ENCODE data around the gene AIG1. TPM values are rescaled to one million over a fixed set of nuclear protein-coding genes. Genes with fewer than 3 reads are reported as not detected.

AIG1 gene
- total RNA-seq, 1 donor = 70.9 TPM

- Histone ChIP-seq H3K27me3 (ENCODE audit: insufficient read depth, low read length) (no peaks in the 10 kb centered on the region), H3K4me2 (ENCODE audit: insufficient read depth, low read length) (no peak overlapping the region), H3K9me3 (ENCODE audit: low read depth, low read length) (no peaks in the 10 kb centered on the region), H3K4me1 (ENCODE audit: insufficient read depth, low read length) (peaks cover 31% of the 10 kb centered on the region), H2AFZ (ENCODE audit: low read length) (no peak overlapping the region), H3K27ac (ENCODE audit: low read depth, low read length) (no peak overlapping the region), H3K4me3 (ENCODE audit: insufficient read depth, low read length) (no peak overlapping the region), H4K20me1 (ENCODE audit: insufficient read depth, low read length) (no peaks in the 10 kb centered on the region), H3K36me3 (ENCODE audit: insufficient read depth, low read length) (no peaks in the 10 kb centered on the region), H3K79me2 (ENCODE audit: insufficient read depth, low read length) (peaks cover 6% of the 10 kb centered on the region)
- DNase-seq (ENCODE audit: insufficient read length, low spot score, missing footprints) = no peak
- no peak for TF ChIP-seq CTCF (IDR thresholded peaks at IDR 0.05; ENCODE audit: extremely low read depth, low read depth, low read length)
Observed at GRCh38 chr6:143155681-143156080, 95.0 kb downstream of the AIG1 start.

- no peak for TF ChIP-seq CTCF (IDR thresholded peaks at IDR 0.05; ENCODE audit: extremely low read depth, low read depth, low read length)
- Histone ChIP-seq H3K27me3 (ENCODE audit: insufficient read depth, low read length) (no peaks in the 10 kb centered on the region), H3K27ac (ENCODE audit: low read depth, low read length) (no peak overlapping the region), H3K79me2 (ENCODE audit: insufficient read depth, low read length) (peaks cover 6% of the 10 kb centered on the region), H3K4me1 (ENCODE audit: insufficient read depth, low read length) (peaks cover 33% of the 10 kb centered on the region), H3K4me2 (ENCODE audit: insufficient read depth, low read length) (no peak overlapping the region), H3K9me3 (ENCODE audit: low read depth, low read length) (no peaks in the 10 kb centered on the region), H3K36me3 (ENCODE audit: insufficient read depth, low read length) (no peaks in the 10 kb centered on the region), H3K4me3 (ENCODE audit: insufficient read depth, low read length) (no peak overlapping the region), H4K20me1 (ENCODE audit: insufficient read depth, low read length) (no peaks in the 10 kb centered on the region), H2AFZ (ENCODE audit: low read length) (no peak overlapping the region)
- no peak for DNase-seq (ENCODE audit: insufficient read length, low spot score, missing footprints)
Observed at GRCh38 chr6:143157131-143157530, 96.4 kb downstream of the AIG1 start.

DNA sequence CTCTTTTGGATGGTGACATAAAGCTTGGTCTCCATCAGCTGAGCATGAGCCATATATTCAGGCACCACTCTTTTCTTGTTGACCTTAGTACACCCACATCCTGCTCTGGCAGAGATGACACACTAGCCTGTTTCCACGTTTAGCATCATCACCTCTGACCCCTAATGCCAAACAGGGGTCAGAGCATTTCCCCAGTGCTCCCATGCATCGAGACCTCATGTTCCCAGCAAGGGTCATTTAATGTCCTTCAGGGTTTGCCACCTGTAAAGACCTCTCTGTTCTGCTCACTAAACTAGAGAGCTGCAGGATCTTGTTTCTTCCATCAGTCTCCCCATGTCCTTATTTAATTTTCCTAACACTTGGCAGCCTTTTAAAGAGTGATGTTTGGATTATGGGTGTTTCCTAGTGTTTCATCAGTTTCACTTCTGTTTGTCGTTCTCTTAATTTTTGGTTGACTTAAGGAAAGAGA is 97.5 kb downstream of the AIG1 start:
- no peak for TF ChIP-seq CTCF (IDR thresholded peaks at IDR 0.05; ENCODE audit: extremely low read depth, low read depth, low read length)
- Histone ChIP-seq H3K4me1 (ENCODE audit: insufficient read depth, low read length) (peaks cover 33% of the 10 kb centered on the region), H3K36me3 (ENCODE audit: insufficient read depth, low read length) (no peaks in the 10 kb centered on the region), H3K27ac (ENCODE audit: low read depth, low read length) (peak overlapping the region; percentile 43), H2AFZ (ENCODE audit: low read length) (no peak overlapping the region), H3K27me3 (ENCODE audit: insufficient read depth, low read length) (no peaks in the 10 kb centered on the region), H3K4me3 (ENCODE audit: insufficient read depth, low read length) (no peak overlapping the region), H3K4me2 (ENCODE audit: insufficient read depth, low read length) (peak overlapping the region; percentile 17), H4K20me1 (ENCODE audit: insufficient read depth, low read length) (no peaks in the 10 kb centered on the region), H3K9me3 (ENCODE audit: low read depth, low read length) (no peaks in the 10 kb centered on the region), H3K79me2 (ENCODE audit: insufficient read depth, low read length) (peaks cover 4% of the 10 kb centered on the region)
- peak; percentile 17 for DNase-seq (ENCODE audit: insufficient read length, low spot score, missing footprints)

DNA sequence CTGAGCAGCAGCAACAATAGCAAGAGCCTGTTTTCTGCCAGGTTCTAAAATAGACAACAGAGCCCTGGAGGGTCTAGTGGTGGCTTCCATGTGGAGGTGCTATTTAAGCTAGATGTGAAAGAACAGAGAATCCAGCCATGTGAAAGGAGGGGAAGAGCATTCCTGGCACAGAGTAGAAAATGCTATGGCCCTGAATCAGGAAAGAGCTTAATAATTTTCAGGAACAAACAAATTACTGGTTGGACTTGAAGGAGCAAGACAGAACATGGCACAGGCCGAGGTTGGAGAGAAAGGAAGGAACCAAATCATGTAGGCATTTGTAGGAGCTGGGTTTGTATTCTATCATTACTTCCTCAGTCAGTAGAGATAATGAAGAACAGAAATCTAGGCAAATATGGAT is 98.3 kb downstream of the AIG1 start:
- Histone ChIP-seq H3K79me2 (ENCODE audit: insufficient read depth, low read length) (peaks cover 4% of the 10 kb centered on the region), H3K4me1 (ENCODE audit: insufficient read depth, low read length) (peaks cover 33% of the 10 kb centered on the region), H3K4me2 (ENCODE audit: insufficient read depth, low read length) (no peak overlapping the region), H4K20me1 (ENCODE audit: insufficient read depth, low read length) (no peaks in the 10 kb centered on the region), H2AFZ (ENCODE audit: low read length) (no peak overlapping the region), H3K27ac (ENCODE audit: low read depth, low read length) (no peak overlapping the region), H3K9me3 (ENCODE audit: low read depth, low read length) (no peaks in the 10 kb centered on the region), H3K27me3 (ENCODE audit: insufficient read depth, low read length) (no peaks in the 10 kb centered on the region), H3K36me3 (ENCODE audit: insufficient read depth, low read length) (no peaks in the 10 kb centered on the region), H3K4me3 (ENCODE audit: insufficient read depth, low read length) (no peak overlapping the region)
- no peak for TF ChIP-seq CTCF (IDR thresholded peaks at IDR 0.05; ENCODE audit: extremely low read depth, low read depth, low read length)
- no peak for DNase-seq (ENCODE audit: insufficient read length, low spot score, missing footprints)
